Activated gamma-delta T cell treated with Interleukin-2 at 50 U/mL for 16 hours (primary cell): ENCODE data around the gene OR6K3.

Experiments used
- DNase-seq: peaks from one replicate; pipeline ENCODE4 v3.0.0-alpha.2; 2020

The OR6K3 gene

DNA sequence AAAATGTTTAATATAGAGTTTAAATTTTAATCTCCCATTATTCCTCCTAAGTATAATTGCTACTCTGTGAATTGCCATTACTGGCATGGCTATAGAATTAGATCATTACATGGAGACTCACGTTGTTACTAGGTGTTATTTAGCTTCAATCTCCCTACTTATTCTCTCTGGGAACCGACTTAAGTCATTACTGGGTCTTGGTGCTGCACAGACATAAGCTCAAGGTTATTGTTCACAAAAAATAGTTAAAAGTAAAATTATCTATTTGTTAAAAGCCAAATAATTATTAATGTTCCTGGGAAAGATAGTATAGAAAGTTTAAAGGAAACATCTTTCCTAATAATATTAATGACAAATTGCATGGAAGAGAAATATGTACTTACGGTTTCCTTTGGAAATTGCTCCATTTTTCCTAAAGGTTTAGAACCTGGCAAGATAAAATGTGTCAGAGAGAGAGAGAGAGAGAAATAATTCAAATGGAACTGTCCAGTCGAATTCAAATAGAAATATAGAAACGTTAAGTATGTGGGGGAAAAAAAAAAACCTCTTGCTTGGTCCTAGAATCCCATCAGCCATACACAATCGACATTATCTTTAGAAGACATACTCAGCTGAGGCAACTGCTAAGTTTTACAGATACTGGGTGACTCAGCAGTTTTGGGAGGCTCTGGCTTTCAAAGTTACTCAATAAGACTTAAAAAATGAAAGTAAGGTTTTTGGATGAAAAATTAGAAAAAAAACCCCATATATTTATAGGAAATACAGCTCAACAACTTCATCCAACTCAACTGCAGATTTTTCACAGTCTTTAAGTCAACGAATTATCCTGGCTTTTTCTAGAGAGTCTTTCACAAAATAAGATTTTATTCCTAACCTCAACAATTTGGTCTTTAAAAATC, 34.2 kb downstream of the OR6K3 start, which contains the start of gene SPTA1:
TSS of gene SPTA1 (minus strand) at position 605 of the 899 bp plus-strand sequence. CDS start at position 407, 198 bp downstream.
- no peak for DNase-seq

DNA sequence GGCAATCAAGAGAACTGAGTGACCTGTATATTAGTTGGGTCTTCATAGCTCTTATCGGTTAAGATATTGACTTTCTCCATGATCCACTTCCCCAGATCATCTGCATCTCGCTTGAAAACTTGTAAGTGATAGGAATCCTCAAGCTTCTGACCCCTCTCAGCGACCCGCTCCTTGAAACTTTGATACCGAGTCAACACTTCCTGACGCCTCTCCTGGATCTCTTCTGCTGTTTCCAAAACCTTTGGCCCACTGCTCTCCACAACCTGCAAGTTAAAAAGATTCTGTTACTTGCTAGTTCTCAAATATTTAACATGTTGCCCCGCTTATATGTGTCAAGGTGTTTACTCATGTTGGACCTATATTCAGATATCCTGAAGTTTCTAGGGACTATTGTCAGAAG, 35.4 kb downstream of the OR6K3 start:
- no peak for DNase-seq

DNA sequence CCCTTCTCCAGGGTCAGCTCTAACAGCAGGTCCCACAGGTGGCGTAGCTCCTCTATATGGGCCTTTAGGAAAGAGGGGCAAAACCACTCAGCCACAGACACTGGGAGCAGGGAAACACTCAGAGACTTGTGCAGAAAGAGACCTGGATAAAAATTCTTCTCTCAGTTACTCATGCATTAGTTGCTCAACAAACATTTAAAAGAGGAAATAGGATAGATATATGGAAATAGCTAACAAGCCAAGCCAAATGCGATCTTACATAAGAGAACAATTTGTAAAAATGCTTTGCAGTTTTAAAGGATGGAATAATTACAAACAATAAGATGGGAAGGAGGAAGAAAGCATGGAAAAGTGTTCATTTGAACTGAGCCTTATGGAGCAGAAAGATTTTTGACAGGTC, 38.9 kb downstream of the OR6K3 start:
- DNase-seq: no peak

DNA sequence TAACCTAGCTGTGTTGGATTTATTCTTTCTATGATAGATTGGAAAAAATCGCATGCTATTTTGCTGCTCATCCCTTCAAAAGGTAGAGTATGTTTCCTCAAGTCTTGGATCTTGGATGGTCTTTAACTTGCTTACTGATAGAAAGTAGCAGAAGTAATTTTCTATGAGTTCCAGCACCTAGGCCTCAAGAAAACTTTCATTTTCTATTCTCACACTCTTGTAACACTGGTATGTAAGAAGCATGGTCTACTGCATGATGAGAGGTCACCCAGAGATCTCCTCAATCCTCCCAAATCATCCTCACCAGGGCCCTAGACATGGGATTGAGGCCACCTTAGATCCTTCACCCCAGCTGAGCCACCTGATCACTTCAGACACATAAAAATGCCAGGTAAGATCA, 41.2 kb downstream of the OR6K3 start:
- no peak for DNase-seq

DNA sequence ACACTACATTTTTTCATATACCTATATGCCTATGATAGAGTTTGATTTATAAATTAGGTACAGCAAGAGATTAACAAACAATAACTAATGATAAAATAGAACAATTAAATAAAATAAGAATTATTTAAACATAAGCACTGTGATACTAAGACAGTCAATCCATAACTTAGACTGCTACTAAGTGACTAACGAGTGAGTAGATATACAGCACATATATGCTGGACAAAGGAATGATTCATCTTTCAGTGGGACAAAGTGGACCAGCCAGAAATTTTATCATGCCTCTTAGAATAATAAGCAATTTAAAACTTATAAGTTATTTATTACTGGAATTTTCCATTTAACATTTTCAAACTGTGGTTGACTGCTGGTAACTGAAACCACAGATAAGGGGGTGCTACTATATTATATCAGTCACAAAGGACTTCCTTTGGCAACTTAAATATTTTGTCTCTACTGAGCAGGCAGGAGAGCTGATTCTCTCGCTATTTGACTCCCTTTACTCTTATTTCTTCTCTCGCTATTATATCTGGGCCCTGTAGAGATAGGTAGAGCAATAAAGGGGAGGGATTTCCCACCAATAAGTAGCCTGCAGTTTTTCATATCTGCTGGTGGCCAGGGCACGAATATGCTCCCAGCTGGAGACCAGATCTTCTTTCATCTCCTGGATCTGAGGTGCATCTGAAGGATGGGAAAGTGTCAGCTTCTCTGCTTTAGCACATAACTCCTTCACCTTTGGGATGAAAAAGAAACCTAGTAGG, 44.8 kb downstream of the OR6K3 start:
- no peak for DNase-seq

DNA sequence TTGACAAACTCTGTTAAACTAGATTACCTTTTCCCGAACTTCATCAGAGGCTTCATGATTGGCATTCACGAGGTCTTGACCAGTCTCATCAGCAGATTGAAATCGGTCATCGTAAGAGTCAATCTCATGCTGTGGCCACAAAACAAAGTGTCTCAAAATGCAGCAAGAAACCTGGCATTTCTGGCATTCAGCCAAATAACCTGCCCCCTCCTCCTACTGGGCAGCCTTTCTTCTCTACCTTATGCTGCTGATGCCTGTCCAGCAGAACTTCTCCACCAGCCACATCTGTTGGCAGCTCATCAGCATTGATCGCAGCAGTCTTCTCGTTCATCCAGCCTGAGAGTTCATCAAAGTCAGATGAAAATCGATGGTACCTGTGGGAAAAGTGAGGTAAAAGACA, 46.2 kb downstream of the OR6K3 start:
- DNase-seq: no peak
